K562 treated with DMSO at 1 percent for 4 hours (cell line): ENCODE results near the gene YOD1. TPM values are rescaled to one million over a fixed set of nuclear protein-coding genes. Genes with fewer than 3 reads are reported as not detected.

Experiments used
- total RNA-seq: library from RNA; unstranded; fragments of 300-600 nt; gene quantifications from 2 replicates; pipeline ENCODE4 v1.2.3, GENCODE V29; 2022; ENCODE audit not compliant: insufficient read depth

The YOD1 gene
- total RNA-seq: 17.7 and 23.6 TPM in 2 replicates

DNA sequence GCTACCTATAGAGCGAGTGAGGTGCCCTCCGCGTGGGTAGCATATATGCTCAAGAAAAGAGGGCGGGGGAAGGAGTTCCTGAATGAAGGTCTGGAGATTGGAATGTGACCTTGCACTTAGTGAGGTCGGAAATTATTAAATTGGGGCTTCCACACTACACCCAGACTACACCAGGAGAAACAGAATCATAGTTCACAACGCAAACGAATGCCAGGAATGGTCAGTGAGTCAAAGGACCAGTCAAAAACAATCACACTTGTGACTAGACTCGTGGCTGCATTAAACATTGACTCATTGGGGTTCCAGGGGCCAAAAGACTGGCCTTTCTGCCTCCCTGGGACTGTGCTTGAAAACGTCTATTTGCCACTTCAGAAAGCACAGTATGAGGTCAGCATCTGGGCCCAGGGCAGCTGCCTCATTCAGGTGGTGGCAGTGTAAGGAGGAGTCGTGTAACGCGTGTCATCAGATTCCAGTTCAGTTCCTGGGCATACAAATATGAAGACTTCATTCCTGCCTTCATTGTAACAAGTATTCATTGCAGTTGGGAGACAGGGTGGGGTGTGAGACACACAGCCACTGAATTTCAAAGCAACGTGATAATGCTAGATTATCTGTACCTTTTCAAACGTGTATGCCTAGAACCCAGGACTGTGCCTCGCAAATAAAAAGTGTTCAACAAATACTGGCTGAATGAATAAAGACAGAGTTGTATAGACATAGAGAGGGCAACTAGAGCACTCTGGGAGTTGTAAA lies at the start of gene YOD1:
Gene YOD1 (minus strand): TSS at position 18 of the 753 bp plus-strand sequence. CDS start 178 bp downstream, outside the sequence.

DNA sequence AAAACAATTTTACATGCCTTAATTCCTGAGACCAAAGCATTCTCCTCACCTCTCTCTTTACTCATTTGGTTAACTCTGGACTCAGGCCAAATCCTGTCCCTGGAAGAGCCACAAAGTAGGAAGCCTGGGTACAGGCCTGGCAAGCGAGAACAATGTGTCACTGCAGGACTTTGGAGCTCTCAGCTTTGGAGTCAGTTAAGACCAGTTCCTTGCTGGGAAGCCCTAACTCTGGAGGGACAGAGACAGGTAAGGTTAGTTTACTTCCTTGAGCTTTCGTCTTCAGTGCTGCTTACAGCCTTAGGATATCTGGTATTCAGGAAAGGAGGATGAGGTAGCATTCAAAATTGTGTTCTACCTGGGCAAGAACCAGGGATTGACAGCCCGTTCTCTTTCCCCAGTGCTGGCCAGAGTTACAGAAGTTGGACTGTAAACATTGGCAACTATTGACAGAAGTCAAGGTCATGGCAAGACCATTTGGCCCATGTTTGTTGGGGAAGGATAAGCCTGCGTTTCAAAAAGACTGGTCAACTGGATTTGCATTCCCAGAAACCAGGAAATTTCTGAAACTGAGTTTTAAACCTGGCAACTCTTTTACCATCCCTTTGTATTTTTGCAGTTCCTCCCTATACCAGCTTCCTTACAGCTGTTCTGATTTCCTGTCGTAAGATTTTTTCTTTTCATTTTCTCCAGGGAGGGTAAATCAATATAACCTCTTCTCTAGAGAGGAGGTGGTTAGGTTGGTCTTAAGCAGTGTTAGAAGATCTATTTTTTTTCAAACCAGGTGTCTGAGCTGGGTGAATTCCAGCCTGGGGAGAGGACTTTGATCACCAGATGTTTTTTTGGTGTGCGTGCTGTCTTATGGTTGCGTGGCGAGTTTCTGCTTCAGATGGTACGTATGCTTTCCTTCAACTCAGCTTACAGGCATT lies 38.0 kb upstream of the YOD1 start, which contains the start of gene C4BPB:
Gene C4BPB (plus strand): TSS at position 160 of the 926 bp plus-strand sequence. CDS start 672 bp downstream, at position 832.

DNA sequence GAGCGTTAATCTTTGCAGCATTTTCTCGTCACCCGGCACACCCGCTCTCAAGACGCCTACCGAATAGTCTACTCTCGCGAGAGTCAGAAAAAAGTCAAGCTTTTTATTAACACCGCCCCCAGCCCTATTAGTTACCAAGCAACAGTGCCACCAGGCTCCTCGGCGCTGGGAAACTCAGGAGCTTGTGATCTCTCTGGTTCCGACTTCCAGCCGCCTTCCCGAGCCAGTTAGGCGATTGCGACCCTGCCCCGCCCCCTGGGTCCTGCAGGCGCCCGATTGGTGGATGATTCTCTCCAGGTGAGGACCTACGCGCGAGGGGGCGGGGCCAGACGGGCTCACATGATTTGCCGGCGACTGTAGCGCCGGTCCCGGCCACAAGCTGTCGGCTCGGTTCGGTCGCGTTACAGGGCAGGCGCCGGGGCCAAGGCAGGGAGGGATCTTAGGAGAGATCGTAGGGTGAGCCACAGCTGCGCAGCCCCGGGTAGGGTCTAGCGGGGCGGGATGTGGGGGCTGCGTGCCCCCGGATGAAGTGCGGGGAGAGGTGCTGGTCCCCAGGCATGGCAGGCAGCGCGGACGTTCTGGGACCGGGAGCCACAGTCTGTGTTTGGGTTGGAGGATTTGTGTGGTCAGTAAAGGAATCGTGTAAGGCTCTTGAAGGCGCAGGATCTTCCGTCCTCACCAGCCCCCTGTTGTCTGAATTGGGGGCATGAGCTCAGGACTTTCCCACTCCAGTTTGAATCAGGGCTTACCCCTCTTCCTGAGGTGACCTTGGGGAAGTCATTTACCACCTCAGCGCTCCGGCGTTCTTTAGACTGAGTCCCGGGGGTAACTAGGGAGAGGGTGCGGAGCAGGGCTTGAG lies 2.1 kb upstream of the YOD1 start, which contains the start of gene PFKFB2:
Gene PFKFB2 (plus strand): TSS at position 365 of the 859 bp plus-strand sequence. CDS start 1,443 bp downstream, outside the sequence.

DNA sequence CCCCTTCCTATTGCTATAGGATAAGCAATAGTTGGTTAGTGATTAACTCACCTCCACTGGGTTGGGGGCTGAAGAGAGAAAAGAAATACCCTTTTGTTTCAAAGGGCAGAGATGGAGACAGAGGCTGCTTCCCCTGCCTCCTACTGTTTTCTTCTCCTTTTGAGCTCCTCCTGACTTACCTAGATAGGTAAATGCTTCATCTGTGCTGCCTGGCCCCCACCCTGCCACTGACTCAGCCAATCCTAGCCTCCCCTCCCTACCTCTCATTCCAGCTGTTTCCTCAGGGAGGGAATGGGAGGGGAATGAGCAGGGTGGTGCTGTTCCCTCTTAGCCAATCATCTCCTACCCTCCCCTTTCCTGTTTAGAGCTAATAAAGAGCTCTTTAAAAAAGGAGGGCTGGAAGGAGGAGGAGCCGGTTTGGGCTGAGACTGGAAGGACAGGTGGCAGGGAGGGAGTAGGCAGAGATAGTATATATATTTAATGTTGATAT lies 18.4 kb downstream of the YOD1 start, which contains the start of gene C1orf116:
Gene C1orf116 (minus strand): TSS at position 229 of the 490 bp plus-strand sequence. CDS start 5,158 bp downstream, outside the sequence.

Other genes with a start within 250 kb of the YOD1 start
- gene IL20, start 185.6 kb downstream of the YOD1 start, total RNA-seq: not detected in 2 replicates
- gene IL24, start 153.8 kb downstream of the YOD1 start, total RNA-seq: not detected in 2 replicates
- gene FCMR, start 129.3 kb downstream of the YOD1 start, total RNA-seq: not detected in 2 replicates
- gene PIGR, start 104.7 kb downstream of the YOD1 start, total RNA-seq: 0.13 TPM in 1 of 2 replicates, not detected in the other
- gene FCAMR, start 80.7 kb downstream of the YOD1 start, total RNA-seq: not detected in 2 replicates
- 1.4 and 1.7 TPM in 2 replicates for gene C1orf116, start 18.5 kb downstream of the YOD1 start, total RNA-seq
- gene PFKFB2, start 2.1 kb upstream of the YOD1 start, total RNA-seq: 13.8 and 17.5 TPM in 2 replicates
- gene C4BPB, start 37.7 kb upstream of the YOD1 start, total RNA-seq: not detected in 2 replicates
- 0.57 and 0.73 TPM in 2 replicates for gene C4BPA, start 53.0 kb upstream of the YOD1 start, total RNA-seq